Measurements from ENCODE around the gene TCEANC2. TPM values are rescaled to one million over a fixed set of nuclear protein-coding genes. Genes with fewer than 3 reads are reported as not detected.

The TCEANC2 gene
- total RNA-seq, 1 donor from 2014 or later = 2.4 TPM

GRCh38 chr1:54053745-54054437 is 483 bp downstream of the TCEANC2 start:
- TF ChIP-seq, protein P1, sequence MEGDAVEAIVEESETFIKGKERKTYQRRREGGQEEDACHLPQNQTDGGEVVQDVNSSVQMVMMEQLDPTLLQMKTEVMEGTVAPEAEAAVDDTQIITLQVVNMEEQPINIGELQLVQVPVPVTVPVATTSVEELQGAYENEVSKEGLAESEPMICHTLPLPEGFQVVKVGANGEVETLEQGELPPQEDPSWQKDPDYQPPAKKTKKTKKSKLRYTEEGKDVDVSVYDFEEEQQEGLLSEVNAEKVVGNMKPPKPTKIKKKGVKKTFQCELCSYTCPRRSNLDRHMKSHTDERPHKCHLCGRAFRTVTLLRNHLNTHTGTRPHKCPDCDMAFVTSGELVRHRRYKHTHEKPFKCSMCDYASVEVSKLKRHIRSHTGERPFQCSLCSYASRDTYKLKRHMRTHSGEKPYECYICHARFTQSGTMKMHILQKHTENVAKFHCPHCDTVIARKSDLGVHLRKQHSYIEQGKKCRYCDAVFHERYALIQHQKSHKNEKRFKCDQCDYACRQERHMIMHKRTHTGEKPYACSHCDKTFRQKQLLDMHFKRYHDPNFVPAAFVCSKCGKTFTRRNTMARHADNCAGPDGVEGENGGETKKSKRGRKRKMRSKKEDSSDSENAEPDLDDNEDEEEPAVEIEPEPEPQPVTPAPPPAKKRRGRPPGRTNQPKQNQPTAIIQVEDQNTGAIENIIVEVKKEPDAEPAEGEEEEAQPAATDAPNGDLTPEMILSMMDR (IDR thresholded peaks at IDR 0.05; ENCODE audit: insufficient read depth, low read length, severe bottlenecking) = no peak
- Histone ChIP-seq H3K4me3 (ENCODE audit: low read depth, low read length) (peak overlapping the region; percentile 89), H3K27me3 (ENCODE audit: control insufficient read depth, insufficient read depth, low read length) (no peaks in the 10 kb centered on the region), H3K36me3 (ENCODE audit: control insufficient read depth, insufficient read depth, low read length) (peaks cover 1% of the 10 kb centered on the region)
- DNase-seq (ENCODE audit: low read depth) = peak; percentile 20
- FAIRE-seq = no peak

DNA sequence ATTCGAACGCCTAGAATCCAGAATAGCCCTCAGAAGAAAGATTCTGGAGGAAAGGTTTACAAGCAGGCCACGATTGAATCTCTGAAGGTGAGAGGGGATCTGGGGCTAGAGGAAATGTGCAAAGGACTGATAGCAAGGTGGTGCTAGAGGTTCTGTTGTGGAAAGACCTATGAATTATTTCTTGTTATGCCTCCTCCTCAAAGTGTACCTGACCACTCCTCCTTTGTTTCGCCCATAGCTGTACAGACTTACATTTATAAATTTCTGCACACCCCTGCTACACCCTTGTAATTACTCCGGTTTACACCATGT is 986 bp downstream of the TCEANC2 start:
- H3K36me3 ChIP-seq (ENCODE audit: control insufficient read depth, insufficient read depth, low read length) = peaks cover 1% of the 10 kb centered on the region
- TF ChIP-seq, protein P1 (IDR thresholded peaks at IDR 0.05; ENCODE audit: insufficient read depth, low read length, severe bottlenecking) = no peak
- H3K4me3 ChIP-seq (ENCODE audit: low read depth, low read length) = peak overlapping the region; percentile 89
- H3K27me3 ChIP-seq (ENCODE audit: control insufficient read depth, insufficient read depth, low read length) = no peaks in the 10 kb centered on the region
- FAIRE-seq (no peak), DNase-seq (ENCODE audit: low read depth) (no peak)

- no peak overlapping the region for H3K4me3 ChIP-seq (ENCODE audit: low read depth, low read length)
- H3K36me3 ChIP-seq (ENCODE audit: control insufficient read depth, insufficient read depth, low read length) = no peaks in the 10 kb centered on the region
- TF ChIP-seq, protein P1 (IDR thresholded peaks at IDR 0.05; ENCODE audit: insufficient read depth, low read length, severe bottlenecking) = no peak
- FAIRE-seq = no peak
- peak; percentile 13 for DNase-seq (ENCODE audit: low read depth)
- no peaks in the 10 kb centered on the region for H3K27me3 ChIP-seq (ENCODE audit: control insufficient read depth, insufficient read depth, low read length)
These were observed 10.9 kb downstream of the TCEANC2 start for GRCh38 chr1:54064299-54064698.

- TF ChIP-seq, protein P1 (IDR thresholded peaks at IDR 0.05; ENCODE audit: insufficient read depth, low read length, severe bottlenecking) = no peak
- no peaks in the 10 kb centered on the region for H3K36me3 ChIP-seq (ENCODE audit: control insufficient read depth, insufficient read depth, low read length)
- no peaks in the 10 kb centered on the region for H3K27me3 ChIP-seq (ENCODE audit: control insufficient read depth, insufficient read depth, low read length)
- H3K4me3 ChIP-seq (ENCODE audit: low read depth, low read length) = no peak overlapping the region
- no peak for FAIRE-seq
- DNase-seq (ENCODE audit: low read depth) = no peak
These were observed 16.4 kb downstream of the TCEANC2 start for GRCh38 chr1:54069791-54070170.

DNA sequence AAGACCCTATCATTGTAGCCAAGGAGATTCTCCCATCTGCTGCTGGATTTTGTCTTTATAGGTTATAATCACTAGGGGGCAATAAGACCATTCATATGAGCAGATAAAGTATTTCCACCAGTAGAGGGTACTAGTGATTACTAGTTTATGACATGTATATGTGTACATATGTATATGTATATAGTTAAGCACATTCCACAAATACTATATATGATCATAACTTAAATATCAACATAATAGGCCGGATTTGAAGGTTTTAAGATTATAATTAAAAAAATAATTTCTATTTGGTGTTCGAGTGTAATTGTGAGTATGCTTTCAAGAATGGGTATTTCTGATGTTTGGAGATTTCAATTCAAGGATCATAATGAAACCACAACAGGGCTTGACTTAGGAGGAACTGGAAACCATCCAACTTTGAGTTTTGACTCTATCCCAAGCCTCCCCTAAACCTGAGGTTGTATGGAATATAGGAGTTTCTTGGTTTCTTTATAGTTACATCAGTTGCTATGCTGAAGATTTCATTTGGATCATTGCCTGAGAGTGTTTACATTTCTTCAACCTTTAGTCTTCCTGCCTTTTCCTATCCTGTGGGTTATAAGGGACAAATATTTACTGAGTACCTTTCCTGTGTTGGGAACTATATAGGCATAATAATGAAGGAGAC is 16.9 kb downstream of the TCEANC2 start:
- TF ChIP-seq, protein P1 (IDR thresholded peaks at IDR 0.05; ENCODE audit: insufficient read depth, low read length, severe bottlenecking) = peak; percentile 23
- no peak for FAIRE-seq

More for the DNA sequence above, 16.9 kb downstream of the TCEANC2 start:
- H3K4me3 ChIP-seq (ENCODE audit: low read depth, low read length) = no peak overlapping the region
- peak; percentile 73 for DNase-seq (ENCODE audit: low read depth)
- no peaks in the 10 kb centered on the region for H3K36me3 ChIP-seq (ENCODE audit: control insufficient read depth, insufficient read depth, low read length)
- no peaks in the 10 kb centered on the region for H3K27me3 ChIP-seq (ENCODE audit: control insufficient read depth, insufficient read depth, low read length)
